ENCODE data around the gene CDK5RAP3.
A peak's percentile ranks its signal among the peaks of the same experiment; 100 is the strongest.
"Not testable (repeated sequence)": the region's sequence is repeated elsewhere in the genome, so short reads cannot be mapped to it uniquely, and the experiment has no call there.

The CDK5RAP3 gene

GRCh38 chr17:47982645-47983390, 11.9 kb downstream of the CDK5RAP3 start:
- H3K4me3 ChIP-seq (ENCODE audit: low read depth, low read length) = peak overlapping the region; percentile 19
- H3K27me3 ChIP-seq = no peaks in the 10 kb centered on the region
- DNase-seq = peak; percentile 76
- no peaks in the 10 kb centered on the region for H3K9me3 ChIP-seq
- peaks cover 71% of the 10 kb centered on the region for H3K4me1 ChIP-seq
- H3K36me3 ChIP-seq = peaks cover 54% of the 10 kb centered on the region
- no peak for TF ChIP-seq CTCF (IDR thresholded peaks at IDR 0.05; ENCODE audit: low read depth, low read length)

- no peak for DNase-seq
- no peak for TF ChIP-seq CTCF (IDR thresholded peaks at IDR 0.05; ENCODE audit: low read depth, low read length)
These were observed 12.7 kb downstream of the CDK5RAP3 start for GRCh38 chr17:47983492-47984223.

GRCh38 chr17:47986520-47986919, 15.6 kb downstream of the CDK5RAP3 start:
- no peaks in the 10 kb centered on the region for H3K27me3 ChIP-seq
- peaks cover 68% of the 10 kb centered on the region for H3K4me1 ChIP-seq
- H3K4me3 ChIP-seq (ENCODE audit: low read depth, low read length) = no peak overlapping the region
- no peak for DNase-seq
- H3K9me3 ChIP-seq = no peaks in the 10 kb centered on the region
- peaks cover 19% of the 10 kb centered on the region for H3K36me3 ChIP-seq
- TF ChIP-seq CTCF (IDR thresholded peaks at IDR 0.05; ENCODE audit: low read depth, low read length) = no peak

More at GRCh38 chr17:47983492-47984223, 12.7 kb downstream of the CDK5RAP3 start:
- H3K36me3 ChIP-seq = peaks cover 47% of the 10 kb centered on the region
- no peak overlapping the region for H3K4me3 ChIP-seq (ENCODE audit: low read depth, low read length)
- no peaks in the 10 kb centered on the region for H3K27me3 ChIP-seq
- peaks cover 71% of the 10 kb centered on the region for H3K4me1 ChIP-seq
- H3K9me3 ChIP-seq = no peaks in the 10 kb centered on the region

- DNase-seq = peak; percentile 77
- Histone ChIP-seq H3K36me3 (peaks cover 16% of the 10 kb centered on the region), H3K9me3 (no peaks in the 10 kb centered on the region), H3K4me1 (peaks cover 69% of the 10 kb centered on the region), H3K4me3 (ENCODE audit: low read depth, low read length) (no peak overlapping the region), H3K27me3 (no peaks in the 10 kb centered on the region)
- TF ChIP-seq CTCF (IDR thresholded peaks at IDR 0.05; ENCODE audit: low read depth, low read length) = no peak
These were observed 16.4 kb downstream of the CDK5RAP3 start for GRCh38 chr17:47987240-47987835.

GRCh38 chr17:47988445-47988844, 17.5 kb downstream of the CDK5RAP3 start:
- Histone ChIP-seq H3K36me3 (peaks cover 16% of the 10 kb centered on the region), H3K4me1 (peaks cover 69% of the 10 kb centered on the region)
- H3K27me3 ChIP-seq; H3K9me3 ChIP-seq; DNase-seq; H3K4me3 ChIP-seq (ENCODE audit: low read depth, low read length): not testable (repeated sequence)

GRCh38 chr17:47989159-47989558, 18.2 kb downstream of the CDK5RAP3 start:
- TF ChIP-seq CTCF (IDR thresholded peaks at IDR 0.05; ENCODE audit: low read depth, low read length) = no peak
- Histone ChIP-seq H3K27me3 (no peaks in the 10 kb centered on the region), H3K4me3 (ENCODE audit: low read depth, low read length) (no peak overlapping the region), H3K36me3 (peaks cover 14% of the 10 kb centered on the region), H3K4me1 (peaks cover 69% of the 10 kb centered on the region), H3K9me3 (no peaks in the 10 kb centered on the region)
- no peak for DNase-seq

Measured in BE2C (cell line).